HCT116 (cell line): ENCODE data around the gene ESPNL. TPM values are rescaled to one million over a fixed set of nuclear protein-coding genes. Genes with fewer than 3 reads are reported as not detected.

Experiments
- ATAC-seq: fragments of 200-7000 bp; cut with Tn5 transposase; 2 replicates; pipeline ENCODE4 v1.9.1; 2020; ENCODE audit warnings: mild to moderate bottlenecking, moderate library complexity
- BruUV-seq: library from RNA; stranded (reverse); fragments of 400-500 nt; replicated peaks from 2 replicates; lab custom pipeline; 2021; lab: Mats Ljungman, UMichigan
- CTCF ChIA-PET: fragments of 300-600 bp; sonication (Branson Sonifier 250); formaldehyde crosslinking; loops from one replicate; lab custom pipeline; 2021; ENCODE audit warnings: antibody characterized with exemption; lab: Charles Lee
- POLR2A ChIA-PET: fragments of 300-600, 350-600 bp; sonication (Branson Sonifier 250); formaldehyde crosslinking; loops from one replicate; lab custom pipeline; 2021; ENCODE audit warnings: antibody characterized with exemption; lab: Charles Lee
- RAD21 ChIA-PET, 2 experiments: fragments of 300-600 bp; sonication (Branson Sonifier 250); formaldehyde crosslinking; loops; one replicate each; lab custom pipeline; 2023; ENCODE audit warnings: low total read pairs in 2 of 2; ENCODE audit not compliant: uncharacterized antibody in 2 of 2, unreplicated experiment in 2 of 2, low non-redundant PET in 1 of 2; lab: Charles Lee
- DNase-seq: peaks from one replicate; pipeline ENCODE4 v3.0.0-alpha.2; 2010; ENCODE audit warnings: low read depth, low spot score
- H2AFZ ChIP-seq: fragments of 200-600 bp; shearing (Covaris generic), sonication (generic); 2 replicates; pipeline ENCODE4 v1.6.1; 2017; ENCODE audit warnings: low read depth, mixed run types, mixed read lengths, antibody characterized with exemption, low read length; ENCODE audit not compliant: poor library complexity, severe bottlenecking
- H3K27ac ChIP-seq: 2 replicates; pipeline ENCODE4 v1.5.1; 2012; ENCODE audit warnings: low read depth, low read length
- H3K27me3 ChIP-seq: fragments of 200-600 bp; sonication (generic); 2 replicates; pipeline ENCODE4 v1.6.1; 2016; ENCODE audit warnings: mixed run types, low read length, mixed read lengths; ENCODE audit not compliant: insufficient read depth
- H3K36me3 ChIP-seq, 2 experiments: fragments of 200-500 bp in 1 of 2; fragments of 200-600 bp in 1 of 2; sonication (Bioruptor generic) in 1 of 2; sonication (generic) in 1 of 2; 2 replicates each; pipeline versions ENCODE4 v1.5.1 to v1.6.1; 2014 to 2016; ENCODE audit warnings: low read length in 2 of 2, inconsistent platforms in 1 of 2, mixed read lengths in 1 of 2, mixed run types in 1 of 2; ENCODE audit not compliant: insufficient read depth in 2 of 2, control insufficient read depth in 1 of 2
- H3K4me1 ChIP-seq, 2 experiments: fragments of 200-600 bp in 1 of 2; sonication (generic) in 1 of 2; 2 replicates each; pipeline versions ENCODE4 v1.5.1 to v1.6.1; 2012 to 2017; ENCODE audit warnings: low read length in 2 of 2, inconsistent platforms in 1 of 2, mild to moderate bottlenecking in 1 of 2, mixed read lengths in 1 of 2, mixed run types in 1 of 2, moderate library complexity in 1 of 2; ENCODE audit not compliant: insufficient read depth in 2 of 2, control insufficient read depth in 1 of 2
- H3K4me2 ChIP-seq: fragments of 200-600 bp; sonication (generic); 2 replicates; pipeline ENCODE4 v1.6.1; 2017; ENCODE audit warnings: mixed run types, low read length, mixed read lengths
- H3K4me3 ChIP-seq, 2 experiments: fragments of 200-600 bp in 1 of 2; sonication (generic) in 1 of 2; replicated peaks in 1 of 2; 2 replicates each; pipeline ENCODE4 v1.5.1; 2011 to 2016; ENCODE audit warnings: low read length in 2 of 2, control low read depth in 1 of 2, low read depth in 1 of 2, mild to moderate bottlenecking in 1 of 2, mixed read lengths in 1 of 2, mixed run types in 1 of 2
- H3K79me2 ChIP-seq: fragments of 200-600 bp; sonication (generic); 2 replicates; pipeline ENCODE4 v1.6.1; 2017; ENCODE audit warnings: mild to moderate bottlenecking, mixed run types, low read length, moderate library complexity, mixed read lengths; ENCODE audit not compliant: insufficient read depth
- H3K9ac ChIP-seq: fragments of 200-600 bp; sonication (generic); 2 replicates; pipeline ENCODE4 v1.6.1; 2016; ENCODE audit warnings: low read length, mixed read lengths
- H3K9me2 ChIP-seq: fragments of 200-600 bp; sonication (generic), shearing (Covaris generic); 2 replicates; pipeline ENCODE4 v1.6.1; 2017; ENCODE audit warnings: mixed run types, mild to moderate bottlenecking, moderate library complexity; ENCODE audit not compliant: insufficient read depth
- H3K9me3 ChIP-seq, 2 experiments: fragments of 200-500 bp in 1 of 2; fragments of 200-600 bp in 1 of 2; sonication (Bioruptor generic) in 1 of 2; sonication (generic) in 1 of 2; 2 replicates each; pipeline ENCODE4 v1.6.1; 2014 to 2017; ENCODE audit warnings: low read length in 2 of 2, mixed read lengths in 2 of 2, inconsistent platforms in 1 of 2, low read depth in 1 of 2, mild to moderate bottlenecking in 1 of 2, mixed run types in 1 of 2, moderate library complexity in 1 of 2; ENCODE audit not compliant: control insufficient read depth in 1 of 2, insufficient read depth in 1 of 2
- H4K20me1 ChIP-seq: fragments of 200-600 bp; sonication (generic), shearing (Covaris generic); 2 replicates; pipeline ENCODE4 v1.6.1; 2017; ENCODE audit warnings: mixed run types, mild to moderate bottlenecking, moderate library complexity; ENCODE audit not compliant: insufficient read depth
- CBX3 ChIP-seq: IDR thresholded peaks from 2 replicates; pipeline ENCODE4 v1.6.1; 2012; ENCODE audit warnings: low read depth
- CEBPB ChIP-seq: IDR thresholded peaks from 2 replicates; pipeline ENCODE4 v1.6.1; 2012; ENCODE audit warnings: low read depth
- CTCF ChIP-seq, 3 experiments: fragments of 200-600 bp in 1 of 3; sonication (generic) in 1 of 3; IDR thresholded peaks in 2 of 3; conservative IDR thresholded peaks in 1 of 3; 2 replicates each; pipeline ENCODE4 v1.5.1; 2012 to 2017; ENCODE audit warnings: low read depth in 2 of 3, low read length in 2 of 3, antibody characterized with exemption in 1 of 3, borderline replicate concordance in 1 of 3, control low read depth in 1 of 3, mild to moderate bottlenecking in 1 of 3, mixed read lengths in 1 of 3, mixed run types in 1 of 3, moderate library complexity in 1 of 3; ENCODE audit not compliant: insufficient read depth in 1 of 3
- EGR1 ChIP-seq: IDR thresholded peaks from 2 replicates; pipeline ENCODE4 v1.6.1; 2012; ENCODE audit warnings: low read depth
- EZH2phosphoT487 ChIP-seq: fragments of 200-600 bp; IDR thresholded peaks from 2 replicates; pipeline ENCODE4 v1.6.1; 2018; ENCODE audit warnings: antibody characterized with exemption, borderline replicate concordance
- FOSL1 ChIP-seq: IDR thresholded peaks from 2 replicates; pipeline ENCODE4 v1.6.1; 2012; ENCODE audit warnings: low read depth
- POLR2A ChIP-seq: IDR thresholded peaks from 2 replicates; pipeline ENCODE4 v1.7.0; 2011; ENCODE audit warnings: borderline replicate concordance; ENCODE audit not compliant: insufficient read depth, insufficient read length; ENCODE audit errors: extremely low read depth
- RAD21 ChIP-seq: IDR thresholded peaks from 2 replicates; pipeline ENCODE4 v1.6.1; 2012; ENCODE audit warnings: low read depth, mild to moderate bottlenecking
- REST ChIP-seq: IDR thresholded peaks from 2 replicates; pipeline ENCODE4 v1.6.1; 2012; ENCODE audit warnings: low read depth
- SIN3A ChIP-seq: IDR thresholded peaks from 2 replicates; pipeline ENCODE4 v1.6.1; 2012; ENCODE audit warnings: low read depth
- SP1 ChIP-seq: IDR thresholded peaks from 2 replicates; pipeline ENCODE4 v1.6.1; 2012; ENCODE audit warnings: low read depth
- ZBTB33 ChIP-seq: IDR thresholded peaks from 2 replicates; pipeline ENCODE4 v1.6.1; 2011; ENCODE audit warnings: mild to moderate bottlenecking, low read length, moderate library complexity; ENCODE audit not compliant: insufficient replicate concordance; ENCODE audit errors: extremely low read depth
- ZFX ChIP-seq: fragments of 450-650 bp; IDR thresholded peaks from 2 replicates; pipeline ENCODE4 v1.6.1; 2017
- ZNF274 ChIP-seq: fragments of 200-500 bp; sonication (Bioruptor generic); IDR thresholded peaks from 2 replicates; pipeline ENCODE4 v1.6.1; 2014; ENCODE audit warnings: mild to moderate bottlenecking, low read depth, low read length, inconsistent platforms
- intact Hi-C: fragments of 100-400 bp; cut with micrococcal nuclease; formaldehyde crosslinking; loops from 2 replicates; pipeline ENCODE4 v1.10.0; 2022
- total RNA-seq: library from RNA; stranded (reverse); gene quantifications from one replicate; pipeline ENCODE4 v1.2.1, GENCODE V29; 2021; ENCODE audit not compliant: unreplicated experiment

ESPNL gene
- total RNA-seq, 1 experiment from 2014 or later = 0.22 TPM

- Histone ChIP-seq H3K36me3 (no peaks in the 10 kb centered on the region), H3K4me3 (no peak overlapping the region), H3K9ac (no peak overlapping the region), H4K20me1 (no peaks in the 10 kb centered on the region), H3K4me2 (no peak overlapping the region), H3K9me2 (no peaks in the 10 kb centered on the region), H2AFZ (no peak overlapping the region), H3K27ac (peak overlapping the region; percentile 5; the same call in 1 of the 2 replicates), H3K79me2 (no peaks in the 10 kb centered on the region), H3K9me3 (no peaks in the 10 kb centered on the region), H3K4me1 (peaks cover 36 to 45% of the 10 kb centered on the region in 2 experiments), H3K27me3 (no peaks in the 10 kb centered on the region)
- CTCF ChIA-PET = no interaction called here
- no TSS peak for BruUV-seq
- POLR2A ChIA-PET = no interaction called here
- ATAC-seq = no peak
- RAD21 ChIA-PET = no interaction called here
- TF ChIP-seq EGR1 = no peak
- no peak for TF ChIP-seq FOSL1
- TF ChIP-seq ZNF274 = no peak
- no peak for TF ChIP-seq POLR2A
- TF ChIP-seq CEBPB = no peak
- TF ChIP-seq RAD21 = no peak
- no peak for TF ChIP-seq SIN3A
- no peak for TF ChIP-seq CTCF (IDR thresholded peaks at IDR 0.05 in 2 of 3, conservative IDR thresholded peaks at IDR 0.05 in 1 of 3; ENCODE audit: borderline replicate concordance in 1 of 3, insufficient read depth in 1 of 3, low read depth in 2 of 3, low read length in 2 of 3)
- TF ChIP-seq EZH2phosphoT487 = no peak
- no peak for TF ChIP-seq CBX3
- TF ChIP-seq SP1 = no peak
- no peak for TF ChIP-seq ZFX
- no peak for TF ChIP-seq REST
- TF ChIP-seq ZBTB33 = no peak
- intact Hi-C loops = no loop called here
- no peak for DNase-seq
Observed at GRCh38 chr2:238137885-238138284, 37.7 kb downstream of the ESPNL start.
